GM19438 (cell line): Measurements from ENCODE around the gene CPA2.
"Not testable (repeated sequence)": the region's sequence is repeated elsewhere in the genome, so short reads cannot be mapped to it uniquely, and the experiment has no call there.

Experiments used
- ATAC-seq: cut with Tn5 transposase; IDR thresholded peaks from one replicate; pipeline ENCODE4 v1.9.1; 2021; ENCODE audit warnings: low read depth; ENCODE audit not compliant: unreplicated experiment

Gene CPA2

DNA sequence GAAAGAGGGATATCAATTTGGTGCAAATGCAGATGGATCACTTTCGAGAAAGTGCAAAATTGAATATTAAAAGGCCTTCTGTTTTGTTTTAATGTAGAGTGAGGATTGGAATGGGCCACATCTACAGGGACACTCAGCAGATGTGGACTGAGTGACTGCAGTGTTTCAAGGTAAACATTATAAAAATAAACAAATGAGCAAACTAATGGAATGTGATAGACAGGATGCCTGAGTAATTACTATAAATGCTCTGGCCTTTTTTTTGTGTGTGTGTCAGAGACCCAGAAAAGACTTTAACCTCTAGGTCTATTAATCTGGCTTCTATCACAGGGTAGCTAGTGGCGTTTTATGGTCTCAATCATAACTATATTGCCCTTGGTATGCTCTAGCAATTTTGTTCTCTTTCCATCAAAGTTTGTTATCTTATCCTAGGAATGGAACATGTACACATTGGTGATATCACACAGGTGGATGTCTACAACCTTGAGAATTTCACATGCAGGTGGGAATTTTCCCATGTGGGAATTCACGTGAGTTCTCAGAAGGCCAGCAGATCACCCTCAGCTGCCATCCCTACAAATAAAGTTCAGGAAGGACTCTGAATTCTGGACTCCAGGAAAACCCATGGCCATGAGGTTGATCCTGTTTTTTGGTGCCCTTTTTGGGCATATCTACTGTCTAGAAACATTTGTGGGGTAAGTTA is at the start of gene CPA2:
TSS of gene CPA2 (plus strand) at position 606 of the 703 bp plus-strand sequence. CDS start at position 625, 19 bp downstream.
- no peak for ATAC-seq

- ATAC-seq, result no peak
These were observed 47.6 kb upstream of the CPA2 start for GRCh38 chr7:130218806-130219620.

DNA sequence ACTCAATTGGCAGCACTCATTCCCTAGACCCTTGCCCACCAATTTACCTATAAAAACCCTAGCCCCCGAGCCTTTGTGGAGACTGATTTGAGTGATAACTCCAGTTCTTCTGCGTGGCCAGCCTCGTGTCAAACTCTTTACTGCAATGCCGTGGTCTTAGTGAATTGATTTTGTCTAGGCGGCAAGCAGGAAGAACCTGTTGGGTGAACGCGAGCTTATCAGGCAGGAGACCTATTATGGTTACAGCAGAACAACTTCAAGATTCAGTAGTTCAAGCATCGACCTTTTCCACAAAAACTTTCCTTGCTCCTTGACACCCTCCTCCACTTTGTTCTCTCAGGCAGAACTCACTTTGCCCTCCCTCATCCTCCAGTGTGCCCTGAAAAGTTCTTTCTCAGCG is 46.8 kb upstream of the CPA2 start:
- no peak for ATAC-seq

DNA sequence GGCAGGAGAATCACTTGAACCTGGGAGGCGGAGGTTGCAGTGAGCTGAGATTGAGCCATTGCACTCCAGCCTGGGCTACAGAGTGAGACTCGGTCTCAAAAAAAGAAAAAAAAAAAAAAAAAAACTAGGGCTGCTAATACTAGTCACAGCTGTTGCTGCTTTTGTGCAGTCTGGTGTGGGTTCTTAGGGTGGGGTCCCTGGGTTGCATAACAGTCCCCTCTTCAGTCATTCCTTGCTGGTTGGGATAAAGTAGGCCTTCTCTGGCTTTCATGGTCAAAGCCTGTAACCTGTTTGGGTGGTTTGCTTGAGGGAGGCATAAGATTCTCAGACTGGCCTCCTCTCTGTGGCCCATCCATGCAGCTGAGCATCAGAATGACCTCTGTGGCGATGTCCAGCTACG is 44.9 kb upstream of the CPA2 start:
- no peak for ATAC-seq

DNA sequence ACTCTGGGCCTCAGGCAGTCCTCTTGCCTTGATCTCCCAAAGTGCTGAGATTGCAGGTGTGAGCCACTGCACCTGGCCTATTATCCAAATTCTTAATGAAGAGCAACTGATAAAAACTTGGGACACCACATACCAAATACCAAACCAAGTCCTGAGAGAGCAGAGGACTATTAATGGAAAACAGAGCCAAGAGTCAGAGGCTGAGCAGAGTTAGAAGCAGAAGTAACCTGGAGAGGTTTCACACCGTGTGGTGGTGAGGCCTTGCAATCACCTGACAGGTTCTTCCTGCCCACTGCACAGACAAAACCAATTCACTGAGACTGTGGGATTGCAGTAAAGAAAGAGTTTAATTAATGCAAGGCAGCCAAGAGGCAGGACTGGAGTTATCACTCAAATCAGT is 43.0 kb upstream of the CPA2 start:
- ATAC-seq, result no peak

GRCh38 chr7:130224210-130224609 is 42.5 kb upstream of the CPA2 start:
- ATAC-seq, result no peak

DNA sequence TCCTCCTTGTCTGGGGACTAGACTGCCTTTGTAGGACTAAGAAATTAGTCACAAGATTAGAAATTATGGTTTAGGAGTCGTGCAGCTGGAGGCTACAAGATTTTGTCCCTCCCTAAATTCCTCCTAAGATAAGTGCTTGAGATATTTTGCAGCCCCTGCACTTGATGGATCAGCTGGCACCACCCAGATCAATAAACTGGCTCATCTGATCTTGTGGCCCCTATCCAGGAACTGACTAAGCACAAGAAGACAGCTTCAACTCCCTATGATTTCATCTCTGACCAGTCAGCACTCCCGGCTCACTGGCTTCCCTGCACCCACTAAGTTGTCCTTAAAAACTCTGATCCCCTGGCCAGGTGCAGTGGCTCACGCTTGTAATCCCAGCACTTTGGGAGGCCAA is 41.7 kb upstream of the CPA2 start:
- ATAC-seq, result not testable (repeated sequence)

GRCh38 chr7:130226333-130226732 is 40.3 kb upstream of the CPA2 start:
- no peak for ATAC-seq

- ATAC-seq, result no peak
These were observed 38.6 kb upstream of the CPA2 start for GRCh38 chr7:130227883-130228575.

- no peak for ATAC-seq
These were observed 37.7 kb upstream of the CPA2 start for GRCh38 chr7:130228840-130229502.

GRCh38 chr7:130229981-130230380 is 36.7 kb upstream of the CPA2 start:
- not testable (repeated sequence) for ATAC-seq

GRCh38 chr7:130231792-130232191 is 34.9 kb upstream of the CPA2 start:
- ATAC-seq, result no peak

DNA sequence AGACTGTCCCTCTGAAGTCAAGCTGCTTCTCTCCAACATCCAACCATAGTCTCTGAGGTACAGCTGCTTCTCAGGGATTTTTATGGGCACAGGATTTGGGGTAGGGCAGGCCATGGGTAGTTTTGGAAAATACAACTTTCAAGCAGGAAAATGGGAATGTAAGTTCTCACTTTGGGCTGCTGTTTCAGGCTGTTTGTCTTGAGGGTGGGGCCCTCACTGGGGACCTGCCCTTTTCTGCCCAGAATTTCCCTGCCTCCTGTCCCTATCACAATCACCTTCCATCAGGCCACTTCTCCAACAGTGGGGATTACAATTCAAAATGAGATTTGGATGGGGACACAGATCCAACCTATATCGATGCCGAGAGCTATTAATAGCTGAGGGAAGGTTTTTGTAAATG is 34.5 kb upstream of the CPA2 start:
- ATAC-seq, result no peak

DNA sequence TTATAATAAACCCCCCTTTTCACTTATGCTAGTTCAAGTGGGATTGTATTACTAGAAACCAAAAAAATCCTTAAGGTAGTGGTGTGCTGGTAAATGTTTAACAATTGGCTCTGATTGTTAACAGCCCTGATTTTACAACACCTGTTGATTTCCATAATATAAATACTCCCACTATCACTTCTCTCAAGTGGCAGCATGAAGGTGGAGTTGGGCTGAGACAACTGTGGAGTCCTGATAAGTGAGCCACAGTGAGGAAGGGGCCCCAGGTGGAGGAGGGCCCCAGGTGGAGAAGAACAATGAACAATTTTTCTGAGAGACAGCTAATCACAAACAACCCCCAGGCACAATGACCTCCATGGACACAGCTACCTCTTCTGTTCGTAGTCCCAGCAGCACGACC is 32.6 kb upstream of the CPA2 start:
- ATAC-seq, result no peak

DNA sequence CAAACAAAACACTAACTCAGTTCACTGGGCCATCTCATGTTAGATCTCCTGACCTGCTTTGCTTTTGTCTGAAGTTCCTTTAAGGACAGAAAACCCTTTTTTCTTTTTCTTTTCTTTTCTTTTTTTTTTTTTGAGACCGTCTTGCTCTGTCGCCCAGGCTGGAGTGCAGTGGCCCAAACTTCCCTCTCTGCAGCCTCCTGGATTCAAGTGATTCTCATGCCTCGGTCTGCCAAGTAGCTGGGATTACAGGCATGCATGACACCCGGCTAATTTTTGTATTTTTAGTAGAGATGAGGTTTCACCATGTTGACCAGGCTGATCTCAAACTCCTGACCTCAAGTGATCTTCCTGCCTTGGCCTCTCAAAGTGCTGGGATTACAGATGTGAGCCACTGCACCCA is 30.3 kb upstream of the CPA2 start:
- not testable (repeated sequence) for ATAC-seq

DNA sequence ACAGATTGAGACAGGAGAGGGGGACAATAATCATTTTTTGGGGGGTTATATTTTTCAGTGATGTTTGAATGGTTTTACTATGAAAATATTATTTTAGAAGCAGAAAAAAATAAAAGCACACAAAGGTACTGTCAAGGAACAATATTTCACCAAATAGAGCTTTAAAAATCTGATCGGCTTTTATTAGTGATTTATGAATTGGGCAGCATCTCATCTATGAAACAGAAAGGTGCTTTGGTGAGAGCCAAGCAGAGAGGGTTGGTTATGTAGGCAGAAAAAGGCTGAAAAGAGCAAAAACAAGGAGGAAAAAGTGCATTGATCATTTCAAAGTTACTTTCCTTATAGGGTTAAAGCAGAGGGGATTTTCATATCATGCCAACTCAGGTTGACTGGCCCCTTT is 26.4 kb upstream of the CPA2 start:
- ATAC-seq, result no peak

DNA sequence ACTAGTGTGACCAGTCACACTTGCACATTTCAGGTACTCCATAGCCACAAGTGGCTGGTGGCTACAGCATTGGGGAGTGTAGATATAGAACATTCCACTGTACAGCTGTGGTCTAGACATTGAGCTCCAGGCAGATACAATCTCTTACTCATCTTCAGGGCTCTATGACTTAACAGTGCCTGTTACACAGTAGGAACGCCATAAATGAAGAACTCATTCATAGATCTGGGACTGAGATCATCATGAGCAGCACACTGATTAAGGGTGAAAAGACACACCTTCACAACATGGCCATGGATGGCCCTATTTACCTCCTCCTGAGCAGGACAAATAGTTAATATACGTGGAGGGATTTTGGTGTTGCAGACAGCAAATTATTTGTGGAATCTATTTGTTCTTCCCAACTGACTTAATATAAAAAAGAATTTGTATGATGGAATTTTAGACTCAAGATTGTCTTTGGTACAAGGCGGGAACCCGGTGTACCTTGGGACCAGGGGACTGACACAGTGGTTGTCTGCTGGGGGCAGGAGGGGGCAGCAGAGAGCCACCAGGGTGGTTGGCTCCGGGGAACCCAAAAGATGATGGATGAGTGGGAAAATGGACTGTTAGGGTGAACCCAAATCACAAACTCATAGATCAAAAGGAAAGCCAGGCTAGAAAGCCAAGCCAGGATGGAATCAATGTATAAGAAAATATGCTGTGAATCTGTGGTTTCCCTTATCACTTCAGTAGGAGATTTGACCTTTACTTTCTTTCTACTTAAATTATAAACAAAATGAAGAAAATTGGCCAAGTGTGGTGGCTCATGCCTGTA is 24.3 kb upstream of the CPA2 start:
- ATAC-seq, result no peak

GRCh38 chr7:130243486-130243885 is 23.2 kb upstream of the CPA2 start:
- ATAC-seq, result not testable (repeated sequence)

DNA sequence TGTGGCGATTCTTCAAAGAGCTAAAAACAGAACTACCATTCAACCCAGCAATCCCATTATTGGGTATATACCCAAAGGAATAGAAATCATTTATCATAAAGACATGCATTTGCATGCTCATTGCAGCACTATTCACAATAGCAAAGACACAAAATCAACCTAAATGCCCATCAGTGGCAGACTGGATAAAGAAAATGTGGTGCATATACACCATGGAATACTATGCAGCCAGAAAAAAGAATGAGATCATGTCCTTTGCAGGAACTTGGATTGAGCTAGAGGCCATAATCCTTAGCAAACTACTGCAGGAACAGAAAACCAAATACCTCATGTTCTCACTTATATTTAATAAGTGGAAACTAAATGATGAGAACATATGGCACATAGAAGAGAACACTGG is 20.2 kb upstream of the CPA2 start:
- ATAC-seq, result not testable (repeated sequence)

DNA sequence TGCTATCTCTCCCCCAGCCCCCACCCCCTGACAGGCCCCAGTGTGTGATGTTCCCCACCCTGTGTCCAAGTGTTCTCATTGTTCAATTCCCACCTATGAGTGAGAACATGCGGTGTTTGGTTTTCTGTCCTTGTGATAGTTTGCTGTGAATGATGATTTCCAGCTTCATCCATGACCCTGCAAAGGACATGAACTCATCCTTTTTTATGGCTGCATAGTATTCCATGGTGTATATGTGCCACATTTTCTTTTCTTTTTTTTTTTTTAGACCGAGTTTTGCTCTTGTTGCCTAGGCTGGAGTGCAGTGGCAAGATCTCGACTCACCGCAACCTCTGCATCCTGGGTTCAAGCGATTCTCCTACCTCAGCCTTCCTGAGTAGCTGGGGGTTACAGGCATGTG is 17.8 kb upstream of the CPA2 start:
- not testable (repeated sequence) for ATAC-seq
